Caco-2 (cell line): ENCODE results near the gene PRCC. TPM values are rescaled to one million over a fixed set of nuclear protein-coding genes. Genes with fewer than 3 reads are reported as not detected.

Experiments
- BruUV-seq: library from RNA; stranded (reverse); fragments of 400-500 nt; replicated peaks from 2 replicates; lab custom pipeline; 2021; lab: Mats Ljungman, UMichigan
- CTCF ChIA-PET: fragments of 300-600 bp; sonication (Branson Sonifier 250); formaldehyde crosslinking; loops from one replicate; lab custom pipeline; 2022; ENCODE audit warnings: antibody characterized with exemption; lab: Charles Lee
- POLR2A ChIA-PET: fragments of 300-600 bp; sonication (Branson Sonifier 250); formaldehyde crosslinking; loops from one replicate; lab custom pipeline; 2022; ENCODE audit warnings: antibody characterized with exemption; lab: Charles Lee
- DNase-seq, 2 experiments: peaks; one replicate each; pipeline versions ENCODE4 v3.0.0 to v3.0.0-alpha.2; 2020 to 2022
- H3K27me3 ChIP-seq: replicated peaks from 2 replicates; pipeline ENCODE4 v1.6.0; 2011; ENCODE audit warnings: low read length; ENCODE audit not compliant: control insufficient read depth, insufficient read depth
- H3K36me3 ChIP-seq: 2 replicates; pipeline ENCODE4 v1.5.1; 2011; ENCODE audit warnings: low read length; ENCODE audit not compliant: control insufficient read depth, insufficient read depth
- H3K4me1 ChIP-seq: fragments of 250-450 bp; sonication (Bioruptor Pico); 2 replicates; pipeline ENCODE4 v1.5.1; 2020; ENCODE audit warnings: mild to moderate bottlenecking
- H3K4me3 ChIP-seq: 2 replicates; pipeline ENCODE4 v1.5.1; 2011; ENCODE audit warnings: low read depth, mild to moderate bottlenecking, control low read depth, low read length
- H3K9me3 ChIP-seq: fragments of 250-450 bp; sonication (Bioruptor Pico); 2 replicates; pipeline ENCODE4 v1.5.1; 2020; ENCODE audit warnings: mild to moderate bottlenecking, moderate library complexity
- H3K27ac Mint-ChIP-seq: one replicate; pipeline ENCODE4 v1.8.0; 2022; ENCODE audit warnings: mixed read lengths; ENCODE audit not compliant: unreplicated experiment
- H3K27me3 Mint-ChIP-seq: one replicate; pipeline ENCODE4 v1.8.0; 2022; ENCODE audit warnings: mixed read lengths; ENCODE audit not compliant: insufficient read depth, unreplicated experiment
- H3K36me3 Mint-ChIP-seq: one replicate; pipeline ENCODE4 v1.8.0; 2022; ENCODE audit warnings: mild to moderate bottlenecking, mixed read lengths; ENCODE audit not compliant: insufficient read depth, unreplicated experiment
- H3K4me1 Mint-ChIP-seq: one replicate; pipeline ENCODE4 v1.8.0; 2022; ENCODE audit warnings: low read depth, mixed read lengths; ENCODE audit not compliant: unreplicated experiment
- H3K4me3 Mint-ChIP-seq: one replicate; pipeline ENCODE4 v1.8.0; 2022; ENCODE audit warnings: mild to moderate bottlenecking, moderate library complexity, mixed read lengths; ENCODE audit not compliant: unreplicated experiment
- H3K9me3 Mint-ChIP-seq: one replicate; pipeline ENCODE4 v1.8.0; 2022; ENCODE audit warnings: mixed read lengths; ENCODE audit not compliant: unreplicated experiment
- CTCF ChIP-seq, 2 experiments: fragments of 200-600 bp in 1 of 2; IDR thresholded peaks; 1 replicate in 1 of 2; 2 replicates in 1 of 2; pipeline versions ENCODE4 v1.5.1 to v1.8.0; 2011 to 2022; ENCODE audit warnings: antibody characterized with exemption in 1 of 2, control low read depth in 1 of 2, inconsistent platforms in 1 of 2, low read depth in 1 of 2, low read length in 1 of 2, mild to moderate bottlenecking in 1 of 2, moderate library complexity in 1 of 2; ENCODE audit not compliant: insufficient read depth in 1 of 2, severe bottlenecking in 1 of 2, unreplicated experiment in 1 of 2
- intact Hi-C: fragments of 100-400 bp; cut with micrococcal nuclease; formaldehyde crosslinking; loops from one replicate; pipeline ENCODE4 v1.10.0; 2022; ENCODE audit not compliant: unreplicated experiment
- total RNA-seq: library from RNA; stranded (reverse); gene quantifications from 2 replicates; pipeline ENCODE4 v1.2.3, GENCODE V29; 2022

PRCC gene
- total RNA-seq, 1 experiment from 2014 or later, result 101 TPM

- Mint-ChIP-seq H3K9me3 (no peaks in the 10 kb centered on the region), H3K36me3 (peaks cover 16% of the 10 kb centered on the region), H3K27me3 (no peaks in the 10 kb centered on the region), H3K27ac (peak within 1 kb of the TSS; percentile 96), H3K4me3 (no peak within 1 kb of the TSS), H3K4me1 (peaks cover 6% of the 10 kb centered on the region)
- Histone ChIP-seq H3K9me3 (no peaks in the 10 kb centered on the region), H3K4me1 (peaks cover 13% of the 10 kb centered on the region; the same call in 1 of the 2 replicates), H3K36me3 (peaks cover 4% of the 10 kb centered on the region), H3K4me3 (peak within 1 kb of the TSS; percentile 90), H3K27me3 (no peaks in the 10 kb centered on the region)
- intact Hi-C loops, result loop anchor here (1.0 to 2.0 kb wide), 5 partner anchors 13 to 132 kb away; partner anchors contain the start of genes HDGF, MRPL24, NTRK1 and PRCC
- DNase-seq, result peak; percentile 84 to 88
- BruUV-seq, result TSS peak; percentile 51
- ChIA-PET POLR2A (interaction anchor here (0.6 to 4.8 kb wide), 23 partner anchors 11 to 304 kb away, joined by 3 to 108 read pairs (median 7); partner anchors contain the start of genes CRABP2, HDGF, INSRR and MRPL24), CTCF (interaction anchor here (0.6 to 4.8 kb wide), 12 partner anchors 13 to 200 kb away, joined by 3 to 262 read pairs (median 6); partner anchors contain the start of genes CRABP2, HDGF, MRPL24 and PRCC)
- no peak for TF ChIP-seq CTCF (IDR thresholded peaks at IDR 0.05; ENCODE audit: insufficient read depth in 1 of 2, low read depth in 1 of 2, low read length in 1 of 2, severe bottlenecking in 1 of 2, unreplicated experiment in 1 of 2)
Measured at GRCh38 chr1:156727926-156728598, 39.3 kb upstream of the PRCC start, which contains the start of gene METTL25B. TSS of gene METTL25B (plus strand) at chr1:156728469. CDS start at chr1:156729105, 636 bp downstream.

- peaks cover 16% of the 10 kb centered on the region for H3K36me3 Mint-ChIP-seq
- Histone ChIP-seq H3K27me3 (no peaks in the 10 kb centered on the region), H3K9me3 (no peaks in the 10 kb centered on the region), H3K4me1 (peaks cover 13% of the 10 kb centered on the region; the same call in 1 of the 2 replicates), H3K36me3 (peaks cover 4% of the 10 kb centered on the region), H3K4me3 (peak within 1 kb of the TSS; percentile 90)
- H3K4me1 Mint-ChIP-seq, result peaks cover 6% of the 10 kb centered on the region
- ChIA-PET CTCF (interaction anchor here (0.6 to 4.8 kb wide), 11 partner anchors 12 to 199 kb away, joined by 3 to 262 read pairs (median 7); partner anchors contain the start of genes CRABP2, HDGF, MRPL24 and PRCC), POLR2A (interaction anchor here (0.5 to 4.8 kb wide), 24 partner anchors 9 to 303 kb away, joined by 3 to 108 read pairs (median 6); partner anchors contain the start of genes CRABP2, HDGF, INSRR and MRPL24)
- intact Hi-C loops, result loop anchor here (1.0 to 2.0 kb wide), 5 partner anchors 12 to 131 kb away; partner anchors contain the start of genes HDGF, MRPL24, NTRK1 and PRCC
- no peaks in the 10 kb centered on the region for H3K9me3 Mint-ChIP-seq
- peak within 1 kb of the TSS; percentile 96 for H3K27ac Mint-ChIP-seq
- BruUV-seq, result TSS peak; percentile 71
- no peak within 1 kb of the TSS for H3K4me3 Mint-ChIP-seq
- peak; percentile 95 to 96 for DNase-seq
- H3K27me3 Mint-ChIP-seq, result no peaks in the 10 kb centered on the region
- no peak for TF ChIP-seq CTCF (IDR thresholded peaks at IDR 0.05; ENCODE audit: insufficient read depth in 1 of 2, low read depth in 1 of 2, low read length in 1 of 2, severe bottlenecking in 1 of 2, unreplicated experiment in 1 of 2)
Measured at GRCh38 chr1:156728599-156729462, 38.5 kb upstream of the PRCC start, which contains the start of gene ISG20L2. TSS of gene ISG20L2 (minus strand) at chr1:156728766. CDS start at chr1:156727652, 1,114 bp downstream.
